ENCODE results near the gene RANBP3. TPM values are rescaled to one million over a fixed set of nuclear protein-coding genes. Genes with fewer than 3 reads are reported as not detected.

The RANBP3 gene
- total RNA-seq, 1 donor from 2014 or later = 92.1 TPM

DNA sequence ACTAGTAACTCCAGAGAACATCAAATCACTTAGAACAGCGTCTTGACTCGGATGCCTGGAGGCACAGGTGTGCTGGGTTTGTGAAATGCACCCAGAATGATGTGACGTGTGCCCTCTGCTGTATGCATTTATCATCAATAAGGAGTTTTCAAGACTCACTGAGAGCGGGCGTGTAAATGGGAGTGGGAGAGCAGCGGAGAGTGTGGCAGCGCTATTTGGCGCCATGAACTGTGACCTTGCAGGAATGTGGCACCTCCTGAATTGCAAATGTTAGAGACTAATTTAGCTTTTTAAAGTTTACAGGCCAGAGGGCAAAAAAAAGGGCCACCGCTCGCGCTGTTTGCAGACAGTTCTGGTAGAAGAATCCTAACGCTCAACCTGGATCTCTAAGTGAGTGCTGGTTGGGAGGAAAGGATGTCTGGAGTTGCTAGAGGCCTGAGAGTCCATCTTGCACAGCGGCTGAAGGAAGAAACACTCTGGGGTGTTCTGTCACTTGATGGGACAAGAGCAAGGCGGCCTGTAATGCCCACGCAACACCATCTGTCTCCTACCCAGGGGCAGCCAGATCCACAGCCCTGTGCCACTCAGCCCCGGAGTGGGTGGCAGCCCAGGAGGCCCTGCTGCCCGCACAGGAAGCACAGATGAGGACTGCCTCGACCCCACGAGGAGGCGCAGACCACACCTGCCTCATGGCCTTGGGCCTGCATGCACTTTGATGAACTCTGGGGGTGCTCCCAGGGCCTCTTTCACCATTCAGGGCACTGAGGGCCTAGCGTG lies 19.7 kb downstream of the RANBP3 start:
- TF ChIP-seq, protein P1, sequence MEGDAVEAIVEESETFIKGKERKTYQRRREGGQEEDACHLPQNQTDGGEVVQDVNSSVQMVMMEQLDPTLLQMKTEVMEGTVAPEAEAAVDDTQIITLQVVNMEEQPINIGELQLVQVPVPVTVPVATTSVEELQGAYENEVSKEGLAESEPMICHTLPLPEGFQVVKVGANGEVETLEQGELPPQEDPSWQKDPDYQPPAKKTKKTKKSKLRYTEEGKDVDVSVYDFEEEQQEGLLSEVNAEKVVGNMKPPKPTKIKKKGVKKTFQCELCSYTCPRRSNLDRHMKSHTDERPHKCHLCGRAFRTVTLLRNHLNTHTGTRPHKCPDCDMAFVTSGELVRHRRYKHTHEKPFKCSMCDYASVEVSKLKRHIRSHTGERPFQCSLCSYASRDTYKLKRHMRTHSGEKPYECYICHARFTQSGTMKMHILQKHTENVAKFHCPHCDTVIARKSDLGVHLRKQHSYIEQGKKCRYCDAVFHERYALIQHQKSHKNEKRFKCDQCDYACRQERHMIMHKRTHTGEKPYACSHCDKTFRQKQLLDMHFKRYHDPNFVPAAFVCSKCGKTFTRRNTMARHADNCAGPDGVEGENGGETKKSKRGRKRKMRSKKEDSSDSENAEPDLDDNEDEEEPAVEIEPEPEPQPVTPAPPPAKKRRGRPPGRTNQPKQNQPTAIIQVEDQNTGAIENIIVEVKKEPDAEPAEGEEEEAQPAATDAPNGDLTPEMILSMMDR (IDR thresholded peaks at IDR 0.05; ENCODE audit: partially characterized antibody, unreplicated experiment) = no peak
- no peak for DNase-seq
- peaks cover 7% of the 10 kb centered on the region for H3K9me3 Mint-ChIP-seq (ENCODE audit: unreplicated experiment)

DNA sequence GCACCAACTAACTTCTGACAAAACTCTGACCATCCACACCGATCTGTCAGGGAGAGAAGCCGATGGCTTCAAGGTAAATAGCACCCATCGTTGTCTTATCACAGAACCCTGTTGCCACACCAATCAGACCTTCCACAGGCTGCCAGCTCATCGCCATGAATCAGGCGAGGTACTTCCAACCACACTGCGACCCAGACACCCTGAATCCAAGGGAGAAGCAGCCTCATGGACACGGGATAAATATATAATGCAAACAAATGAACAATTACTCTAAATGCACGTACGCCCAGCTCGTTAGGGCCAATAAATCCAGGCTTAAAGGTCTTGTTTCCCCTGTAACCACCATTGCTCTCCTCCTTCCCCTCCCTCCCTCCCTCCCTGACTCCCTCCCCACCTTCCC lies 20.8 kb downstream of the RANBP3 start:
- peaks cover 63% of the 10 kb centered on the region for H3K4me1 Mint-ChIP-seq (ENCODE audit: low read depth, unreplicated experiment)
- TF ChIP-seq, protein P1 (IDR thresholded peaks at IDR 0.05; ENCODE audit: partially characterized antibody, unreplicated experiment) = no peak
- H3K27me3 Mint-ChIP-seq (ENCODE audit: unreplicated experiment) = peaks cover 15% of the 10 kb centered on the region
- no peak for DNase-seq
- peaks cover 10% of the 10 kb centered on the region for H3K9me3 Mint-ChIP-seq (ENCODE audit: unreplicated experiment)
- peak overlapping the region; percentile 43 for H3K27ac Mint-ChIP-seq (ENCODE audit: unreplicated experiment)
- no peak overlapping the region for H3K4me3 Mint-ChIP-seq (ENCODE audit: unreplicated experiment)
- no peaks in the 10 kb centered on the region for H3K36me3 Mint-ChIP-seq (ENCODE audit: unreplicated experiment)

More for the DNA sequence above, 19.7 kb downstream of the RANBP3 start:
- H3K27me3 Mint-ChIP-seq (ENCODE audit: unreplicated experiment) = peaks cover 15% of the 10 kb centered on the region
- H3K36me3 Mint-ChIP-seq (ENCODE audit: unreplicated experiment) = no peaks in the 10 kb centered on the region
- peaks cover 61% of the 10 kb centered on the region for H3K4me1 Mint-ChIP-seq (ENCODE audit: low read depth, unreplicated experiment)
- H3K27ac Mint-ChIP-seq (ENCODE audit: unreplicated experiment) = peak overlapping the region; percentile 36
- H3K4me3 Mint-ChIP-seq (ENCODE audit: unreplicated experiment) = no peak overlapping the region

DNA sequence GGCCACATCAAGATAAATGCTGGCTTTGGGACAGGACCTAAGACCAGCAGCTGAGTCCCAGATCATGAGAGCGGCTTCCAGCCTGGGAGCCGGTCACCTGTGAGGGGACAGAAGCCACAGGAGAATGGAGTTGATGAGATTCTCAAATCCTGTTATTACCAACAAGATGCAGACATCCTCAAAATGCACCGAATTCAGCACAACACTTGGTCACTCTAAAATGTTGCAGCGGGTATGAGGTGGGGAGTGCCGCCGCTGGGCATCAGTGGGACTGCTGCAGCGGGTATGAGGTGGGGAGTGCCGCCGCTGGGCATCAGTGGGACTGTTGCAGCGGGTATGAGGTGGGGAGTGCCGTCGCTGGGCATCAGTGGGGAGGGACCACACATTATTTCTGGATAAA lies 21.2 kb downstream of the RANBP3 start:
- Mint-ChIP-seq H3K4me1 (ENCODE audit: low read depth, unreplicated experiment) (peaks cover 64% of the 10 kb centered on the region), H3K9me3 (ENCODE audit: unreplicated experiment) (peaks cover 10% of the 10 kb centered on the region), H3K36me3 (ENCODE audit: unreplicated experiment) (no peaks in the 10 kb centered on the region), H3K4me3 (ENCODE audit: unreplicated experiment) (no peak overlapping the region), H3K27ac (ENCODE audit: unreplicated experiment) (peak overlapping the region; percentile 62), H3K27me3 (ENCODE audit: unreplicated experiment) (peaks cover 15% of the 10 kb centered on the region)
- no peak for DNase-seq
- TF ChIP-seq, protein P1 (IDR thresholded peaks at IDR 0.05; ENCODE audit: partially characterized antibody, unreplicated experiment) = no peak

DNA sequence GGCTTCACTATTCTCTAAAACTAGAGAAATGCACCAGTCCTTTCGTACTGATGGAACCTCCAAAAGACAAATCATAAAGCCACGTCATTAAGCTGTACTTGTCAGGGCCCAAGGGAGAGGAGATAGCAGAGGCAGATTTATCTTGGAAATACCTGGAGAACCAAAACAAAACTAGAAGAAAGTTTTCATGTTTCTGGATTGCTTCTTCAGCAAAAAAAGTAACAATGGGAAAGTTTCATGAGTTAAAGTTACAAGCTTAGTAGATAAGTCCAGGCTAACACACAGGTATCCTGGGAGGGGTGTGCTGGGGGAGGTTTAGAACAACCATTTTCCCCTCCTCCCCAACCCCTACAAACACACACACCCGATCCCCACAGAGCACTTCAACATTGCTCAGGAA lies 21.6 kb downstream of the RANBP3 start:
- peaks cover 10% of the 10 kb centered on the region for H3K9me3 Mint-ChIP-seq (ENCODE audit: unreplicated experiment)
- no peaks in the 10 kb centered on the region for H3K36me3 Mint-ChIP-seq (ENCODE audit: unreplicated experiment)
- no peak overlapping the region for H3K4me3 Mint-ChIP-seq (ENCODE audit: unreplicated experiment)
- TF ChIP-seq, protein P1 (IDR thresholded peaks at IDR 0.05; ENCODE audit: partially characterized antibody, unreplicated experiment) = no peak
- no peak for DNase-seq
- H3K27ac Mint-ChIP-seq (ENCODE audit: unreplicated experiment) = peak overlapping the region; percentile 62
- H3K27me3 Mint-ChIP-seq (ENCODE audit: unreplicated experiment) = peaks cover 13% of the 10 kb centered on the region
- peaks cover 65% of the 10 kb centered on the region for H3K4me1 Mint-ChIP-seq (ENCODE audit: low read depth, unreplicated experiment)

DNA sequence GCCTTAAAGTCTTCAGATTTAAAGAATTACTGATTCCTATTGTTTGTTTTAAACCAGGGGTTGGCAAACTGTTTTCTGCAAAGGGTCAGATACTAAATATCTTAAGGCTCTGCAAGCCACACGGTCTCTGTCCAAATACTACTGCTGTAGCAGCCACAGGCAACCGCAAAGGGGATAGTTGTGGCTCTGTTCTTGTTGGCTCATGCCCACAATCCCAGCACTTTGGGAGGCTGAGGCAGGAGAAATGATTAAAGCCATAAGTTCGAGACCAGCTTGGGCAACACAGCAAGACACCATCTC lies 22.4 kb downstream of the RANBP3 start:
- Mint-ChIP-seq H3K36me3 (ENCODE audit: unreplicated experiment) (no peaks in the 10 kb centered on the region), H3K4me3 (ENCODE audit: unreplicated experiment) (no peak overlapping the region), H3K27me3 (ENCODE audit: unreplicated experiment) (peaks cover 13% of the 10 kb centered on the region), H3K4me1 (ENCODE audit: low read depth, unreplicated experiment) (peaks cover 69% of the 10 kb centered on the region), H3K9me3 (ENCODE audit: unreplicated experiment) (peaks cover 10% of the 10 kb centered on the region), H3K27ac (ENCODE audit: unreplicated experiment) (peak overlapping the region; percentile 82)
- no peak for DNase-seq
- TF ChIP-seq, protein P1 (IDR thresholded peaks at IDR 0.05; ENCODE audit: partially characterized antibody, unreplicated experiment) = no peak

Data from glutamatergic neuron (in vitro differentiated cells).